Glutamatergic neuron (in vitro differentiated cells): ENCODE measurements around the gene CCDC3. TPM values are rescaled to one million over a fixed set of nuclear protein-coding genes. Genes with fewer than 3 reads are reported as not detected.

ENCODE experiments used
- DNase-seq: peaks from one replicate; pipeline ENCODE4 v3.0.0; 2022
- H3K27ac Mint-ChIP-seq: one replicate; pipeline ENCODE4 v1.8.0; 2020; ENCODE audit warnings: mild to moderate bottlenecking, mixed read lengths, inconsistent platforms; ENCODE audit not compliant: unreplicated experiment
- H3K27me3 Mint-ChIP-seq: one replicate; pipeline ENCODE4 v1.8.0; 2020; ENCODE audit warnings: mild to moderate bottlenecking, moderate library complexity, mixed read lengths, inconsistent platforms; ENCODE audit not compliant: unreplicated experiment
- H3K36me3 Mint-ChIP-seq: one replicate; pipeline ENCODE4 v1.8.0; 2020; ENCODE audit warnings: mild to moderate bottlenecking, mixed read lengths, inconsistent platforms; ENCODE audit not compliant: unreplicated experiment
- H3K4me1 Mint-ChIP-seq: one replicate; pipeline ENCODE4 v1.8.0; 2020; ENCODE audit warnings: mild to moderate bottlenecking, low read depth, mixed read lengths, inconsistent platforms; ENCODE audit not compliant: unreplicated experiment
- H3K4me3 Mint-ChIP-seq: one replicate; pipeline ENCODE4 v1.8.0; 2020; ENCODE audit warnings: mild to moderate bottlenecking, mixed read lengths, inconsistent platforms; ENCODE audit not compliant: unreplicated experiment
- H3K9me3 Mint-ChIP-seq: one replicate; pipeline ENCODE4 v1.8.0; 2020; ENCODE audit warnings: mild to moderate bottlenecking, moderate library complexity, mixed read lengths, inconsistent platforms; ENCODE audit not compliant: unreplicated experiment
- total RNA-seq: library from RNA; stranded (reverse); fragmentation: NEBNext Ultra II Directional; extraction: Animal tissue kit (Norgen Biotek cat#: 25700); gene quantifications from one replicate; pipeline ENCODE4 v1.2.1, GENCODE V29; 2021; ENCODE audit not compliant: unreplicated experiment
- TF ChIP-seq, protein P1 (sequence below): fragments of 200-600 bp; sonication (generic); IDR thresholded peaks from one replicate; pipeline ENCODE4 v1.5.0; 2021; ENCODE audit not compliant: partially characterized antibody, unreplicated experiment

Gene CCDC3
- total RNA-seq, 1 donor from 2014 or later, result 13.8 TPM

DNA sequence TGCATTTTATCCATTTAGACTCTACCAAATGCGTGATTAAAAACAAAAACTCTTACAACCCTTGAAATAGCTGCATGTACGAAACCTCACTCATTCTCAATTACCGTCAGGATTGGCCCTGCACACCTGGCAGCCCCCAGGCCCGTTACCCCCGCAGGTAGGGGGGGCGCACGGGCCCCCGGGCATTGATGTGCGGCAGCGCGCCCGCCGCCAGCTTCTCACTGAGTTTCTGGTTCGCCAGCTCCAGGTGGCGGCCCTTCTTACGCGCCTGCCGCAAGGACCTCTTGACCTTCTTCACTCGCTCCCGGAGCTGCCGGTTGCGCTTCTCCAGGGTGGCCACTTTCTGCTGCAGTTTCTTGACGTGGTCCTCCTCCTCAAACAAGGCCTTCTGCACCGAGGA, 103.2 kb downstream of the CCDC3 start:
- no peaks in the 10 kb centered on the region for H3K27me3 Mint-ChIP-seq

DNA sequence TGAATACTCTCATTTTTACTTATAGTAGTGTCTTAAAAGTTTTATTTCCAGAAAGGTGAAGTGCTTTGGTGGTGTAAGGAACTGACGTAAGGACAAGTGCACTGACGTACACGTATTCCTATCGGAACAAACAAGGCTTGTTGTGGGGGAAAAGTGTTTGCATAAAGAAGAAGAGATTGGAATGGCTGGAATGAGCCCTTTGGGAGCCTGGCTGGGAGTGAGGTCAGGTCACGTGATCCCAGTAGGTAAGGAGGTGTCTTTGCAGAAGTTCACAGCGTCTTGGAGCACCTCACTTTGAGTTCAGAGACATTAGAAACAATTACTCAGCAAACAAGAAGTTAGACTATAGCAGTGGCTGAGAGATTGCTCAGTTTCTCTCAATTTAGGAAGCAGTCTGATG, 104.2 kb downstream of the CCDC3 start:
- peaks cover 28% of the 10 kb centered on the region for H3K36me3 Mint-ChIP-seq
- no peak for DNase-seq
- H3K27me3 Mint-ChIP-seq, result no peaks in the 10 kb centered on the region
- no peak overlapping the region for H3K4me3 Mint-ChIP-seq
- H3K9me3 Mint-ChIP-seq, result peaks cover 2% of the 10 kb centered on the region
- peaks cover 2% of the 10 kb centered on the region for H3K4me1 Mint-ChIP-seq
- H3K27ac Mint-ChIP-seq, result no peak overlapping the region
- TF ChIP-seq, protein P1, sequence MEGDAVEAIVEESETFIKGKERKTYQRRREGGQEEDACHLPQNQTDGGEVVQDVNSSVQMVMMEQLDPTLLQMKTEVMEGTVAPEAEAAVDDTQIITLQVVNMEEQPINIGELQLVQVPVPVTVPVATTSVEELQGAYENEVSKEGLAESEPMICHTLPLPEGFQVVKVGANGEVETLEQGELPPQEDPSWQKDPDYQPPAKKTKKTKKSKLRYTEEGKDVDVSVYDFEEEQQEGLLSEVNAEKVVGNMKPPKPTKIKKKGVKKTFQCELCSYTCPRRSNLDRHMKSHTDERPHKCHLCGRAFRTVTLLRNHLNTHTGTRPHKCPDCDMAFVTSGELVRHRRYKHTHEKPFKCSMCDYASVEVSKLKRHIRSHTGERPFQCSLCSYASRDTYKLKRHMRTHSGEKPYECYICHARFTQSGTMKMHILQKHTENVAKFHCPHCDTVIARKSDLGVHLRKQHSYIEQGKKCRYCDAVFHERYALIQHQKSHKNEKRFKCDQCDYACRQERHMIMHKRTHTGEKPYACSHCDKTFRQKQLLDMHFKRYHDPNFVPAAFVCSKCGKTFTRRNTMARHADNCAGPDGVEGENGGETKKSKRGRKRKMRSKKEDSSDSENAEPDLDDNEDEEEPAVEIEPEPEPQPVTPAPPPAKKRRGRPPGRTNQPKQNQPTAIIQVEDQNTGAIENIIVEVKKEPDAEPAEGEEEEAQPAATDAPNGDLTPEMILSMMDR, result no peak

More for the DNA sequence above, 103.2 kb downstream of the CCDC3 start:
- TF ChIP-seq, protein P1, result no peak
- H3K9me3 Mint-ChIP-seq, result peaks cover 1% of the 10 kb centered on the region
- no peak overlapping the region for H3K4me3 Mint-ChIP-seq
- H3K36me3 Mint-ChIP-seq, result peaks cover 18% of the 10 kb centered on the region
- DNase-seq, result no peak
- H3K4me1 Mint-ChIP-seq, result peaks cover 6% of the 10 kb centered on the region
- H3K27ac Mint-ChIP-seq, result no peak overlapping the region

GRCh38 chr10:12896251-12896650, 105.3 kb downstream of the CCDC3 start:
- no peak for DNase-seq
- TF ChIP-seq, protein P1, result no peak
- Mint-ChIP-seq H3K9me3 (peaks cover 2% of the 10 kb centered on the region), H3K27me3 (no peaks in the 10 kb centered on the region), H3K4me1 (no peaks in the 10 kb centered on the region), H3K36me3 (peaks cover 33% of the 10 kb centered on the region), H3K27ac (no peak overlapping the region), H3K4me3 (no peak overlapping the region)

- H3K9me3 Mint-ChIP-seq, result peaks cover 4% of the 10 kb centered on the region
- no peak for DNase-seq
- no peak overlapping the region for H3K4me3 Mint-ChIP-seq
- no peak overlapping the region for H3K27ac Mint-ChIP-seq
- TF ChIP-seq, protein P1, result no peak
- no peaks in the 10 kb centered on the region for H3K4me1 Mint-ChIP-seq
- H3K27me3 Mint-ChIP-seq, result peaks cover 2% of the 10 kb centered on the region
- peaks cover 31% of the 10 kb centered on the region for H3K36me3 Mint-ChIP-seq
These were observed 108.6 kb downstream of the CCDC3 start for GRCh38 chr10:12892924-12893323.

GRCh38 chr10:12890958-12891357, 110.6 kb downstream of the CCDC3 start:
- DNase-seq, result no peak

More at GRCh38 chr10:12890958-12891357, 110.6 kb downstream of the CCDC3 start:
- peaks cover 4% of the 10 kb centered on the region for H3K9me3 Mint-ChIP-seq
- no peak overlapping the region for H3K4me3 Mint-ChIP-seq
- TF ChIP-seq, protein P1, result no peak
- peaks cover 2% of the 10 kb centered on the region for H3K27me3 Mint-ChIP-seq
- no peak overlapping the region for H3K27ac Mint-ChIP-seq
- H3K36me3 Mint-ChIP-seq, result peaks cover 31% of the 10 kb centered on the region
- no peaks in the 10 kb centered on the region for H3K4me1 Mint-ChIP-seq
